Lung (tissue), 12 donors: ENCODE results near the gene TBCK. TPM values are rescaled to one million over a fixed set of nuclear protein-coding genes. Genes with fewer than 3 reads are reported as not detected.
A peak's percentile ranks its signal among the peaks of the same experiment; 100 is the strongest.

Experiments
- ATAC-seq: fragments of 200-7000 bp; cut with Tn5 transposase; one replicate; pipeline ENCODE4 v1.9.1; 2020; ENCODE audit warnings: moderate number of reproducible peaks; ENCODE audit not compliant: insufficient read depth, low FRiP score
- DNase-seq, 3 donors: peaks; one replicate each; pipeline ENCODE4 v3.0.0-alpha.2; 2013 to 2017
- H3K27ac ChIP-seq, 2 donors: one replicate each; pipeline ENCODE4 v1.5.1; 2013; ENCODE audit warnings: mild to moderate bottlenecking in 2 of 2, moderate library complexity in 2 of 2, control low read depth in 1 of 2, inconsistent platforms in 1 of 2, low read depth in 1 of 2, low read length in 1 of 2
- H3K27me3 ChIP-seq, 3 donors: one replicate each; pipeline ENCODE4 v1.5.1; 2013; ENCODE audit warnings: low read length in 2 of 3; ENCODE audit not compliant: control insufficient read depth in 3 of 3, insufficient read depth in 3 of 3
- H3K36me3 ChIP-seq, 4 donors: one replicate each; pipeline ENCODE4 v1.5.1; 2013; ENCODE audit warnings: low read length in 4 of 4, mild to moderate bottlenecking in 1 of 4, moderate library complexity in 1 of 4; ENCODE audit not compliant: control insufficient read depth in 4 of 4, insufficient read depth in 4 of 4
- H3K4me1 ChIP-seq, 5 donors: one replicate each; pipeline ENCODE4 v1.5.1; 2013; ENCODE audit warnings: low read length in 5 of 5, mild to moderate bottlenecking in 2 of 5, moderate library complexity in 1 of 5; ENCODE audit not compliant: control insufficient read depth in 5 of 5, insufficient read depth in 5 of 5
- H3K4me3 ChIP-seq: one replicate; pipeline ENCODE4 v1.5.1; 2013; ENCODE audit warnings: mild to moderate bottlenecking, control low read depth, moderate library complexity
- H3K9ac ChIP-seq, 2 donors: one replicate each; pipeline ENCODE4 v1.5.1; 2013; ENCODE audit warnings: low read length in 2 of 2, control low read depth in 1 of 2; ENCODE audit not compliant: insufficient read depth in 1 of 2
- H3K9me3 ChIP-seq, 4 donors: one replicate each; pipeline ENCODE4 v1.5.1; 2013; ENCODE audit warnings: low read length in 3 of 4, mild to moderate bottlenecking in 1 of 4, moderate library complexity in 1 of 4; ENCODE audit not compliant: control insufficient read depth in 4 of 4, insufficient read depth in 3 of 4
- WGBS, 2 donors: extraction: QIAGEN DNeasy Blood & Tissue Kit; methylation state at CpG; one replicate each; pipeline ENCODE4 v1.1.7; 2013; 5-methylcytosine and 5-hydroxymethylcytosine counted together
- polyA plus RNA-seq, 2 donors: library from polyadenylated mRNA; stranded (reverse); fragments of 200-250 nt; gene quantifications; one replicate each; pipeline ENCODE4 v1.2.1, GENCODE V29; 2013
- total RNA-seq, 2 donors: library from RNA; depleted of rRNA in 1 of 2; stranded (reverse); fragments of >200 nt in 1 of 2; gene quantifications; one replicate each; pipeline ENCODE4 v1.2.1, GENCODE V29; 2014 to 2021
- TF ChIP-seq, protein P1 (sequence below): IDR thresholded peaks from 2 replicates; pipeline ENCODE4 v1.5.1; 2012; ENCODE audit warnings: mild to moderate bottlenecking; ENCODE audit errors: control extremely low read depth, extremely low read depth
- donor health status: control.
- donor health status: control.
- donor health status: Bipolar disorder and iron deficiency.
- donor health status: healthy.
- donor health status: DM: yes; HTN: yes; CAD: no.

The TBCK gene
- total and polyA plus RNA-seq, 4 donors: 6.7 to 71.2 (median 18.6) TPM

DNA sequence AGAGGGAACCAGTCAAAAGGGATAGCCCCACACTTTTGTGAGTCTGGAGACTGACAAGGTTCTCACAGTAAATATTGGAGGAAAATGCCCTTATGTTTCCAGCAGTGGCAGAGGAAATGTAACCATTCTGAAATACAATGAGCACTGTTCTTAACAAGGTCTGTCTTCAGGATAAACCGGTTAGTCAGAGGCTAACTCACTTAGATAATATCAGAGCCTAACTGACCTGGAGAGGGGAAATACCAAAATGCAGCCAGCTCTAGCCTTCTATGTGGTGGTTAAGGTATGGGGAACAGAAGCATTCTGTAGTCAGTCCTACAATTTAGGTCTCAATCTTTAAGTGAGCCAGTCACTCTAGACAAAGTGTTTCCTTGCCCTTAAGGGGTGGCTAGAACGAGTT lies 70.8 kb downstream of the TBCK start:
- Histone ChIP-seq H3K4me3 (no peak overlapping the region), H3K9ac (no peak overlapping the region), H3K27me3 (no peaks in the 10 kb centered on the region), H3K9me3 (no peaks in the 10 kb centered on the region), H3K27ac (no peak overlapping the region), H3K36me3 (peaks cover 4 to 18% (median 6%) of the 10 kb centered on the region in 4 donors), H3K4me1 (no peaks in the 10 kb centered on the region)
- WGBS, 2 donors: 73 to 88% methylated on average over 2 of the region's 2 CpGs
- DNase-seq (no peak), ATAC-seq (no peak)
- TF ChIP-seq, protein P1, sequence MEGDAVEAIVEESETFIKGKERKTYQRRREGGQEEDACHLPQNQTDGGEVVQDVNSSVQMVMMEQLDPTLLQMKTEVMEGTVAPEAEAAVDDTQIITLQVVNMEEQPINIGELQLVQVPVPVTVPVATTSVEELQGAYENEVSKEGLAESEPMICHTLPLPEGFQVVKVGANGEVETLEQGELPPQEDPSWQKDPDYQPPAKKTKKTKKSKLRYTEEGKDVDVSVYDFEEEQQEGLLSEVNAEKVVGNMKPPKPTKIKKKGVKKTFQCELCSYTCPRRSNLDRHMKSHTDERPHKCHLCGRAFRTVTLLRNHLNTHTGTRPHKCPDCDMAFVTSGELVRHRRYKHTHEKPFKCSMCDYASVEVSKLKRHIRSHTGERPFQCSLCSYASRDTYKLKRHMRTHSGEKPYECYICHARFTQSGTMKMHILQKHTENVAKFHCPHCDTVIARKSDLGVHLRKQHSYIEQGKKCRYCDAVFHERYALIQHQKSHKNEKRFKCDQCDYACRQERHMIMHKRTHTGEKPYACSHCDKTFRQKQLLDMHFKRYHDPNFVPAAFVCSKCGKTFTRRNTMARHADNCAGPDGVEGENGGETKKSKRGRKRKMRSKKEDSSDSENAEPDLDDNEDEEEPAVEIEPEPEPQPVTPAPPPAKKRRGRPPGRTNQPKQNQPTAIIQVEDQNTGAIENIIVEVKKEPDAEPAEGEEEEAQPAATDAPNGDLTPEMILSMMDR: no peak

DNA sequence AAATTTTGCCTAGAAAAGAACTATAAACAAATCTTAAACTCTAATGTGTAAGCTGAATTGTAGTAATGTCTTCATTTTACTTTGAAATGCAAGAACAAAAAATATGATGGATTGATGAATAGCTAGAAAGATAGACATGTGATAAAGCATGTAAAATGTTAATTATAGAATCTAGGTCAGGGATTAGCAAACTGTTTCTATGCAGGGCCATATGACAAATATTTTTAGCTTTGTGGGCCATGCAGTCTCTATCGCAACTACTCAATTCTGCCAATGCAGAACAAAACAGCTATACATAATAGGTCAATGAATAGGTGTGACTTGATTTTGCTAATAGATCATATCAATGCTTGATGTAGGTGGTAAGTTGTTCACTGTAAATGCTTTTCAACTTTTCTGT lies 75.3 kb downstream of the TBCK start:
- Histone ChIP-seq H3K27me3 (no peaks in the 10 kb centered on the region), H3K27ac (no peak overlapping the region), H3K9ac (no peak overlapping the region), H3K4me3 (no peak overlapping the region), H3K4me1 (no peaks in the 10 kb centered on the region), H3K9me3 (no peaks in the 10 kb centered on the region), H3K36me3 (peaks cover 2 to 8% (median 4%) of the 10 kb centered on the region in 4 donors)
- DNase-seq (no peak), ATAC-seq (no peak)
- WGBS, 2 donors: 88 to 95% methylated on average over 1 of the region's 1 CpG
- TF ChIP-seq, protein P1: no peak

DNA sequence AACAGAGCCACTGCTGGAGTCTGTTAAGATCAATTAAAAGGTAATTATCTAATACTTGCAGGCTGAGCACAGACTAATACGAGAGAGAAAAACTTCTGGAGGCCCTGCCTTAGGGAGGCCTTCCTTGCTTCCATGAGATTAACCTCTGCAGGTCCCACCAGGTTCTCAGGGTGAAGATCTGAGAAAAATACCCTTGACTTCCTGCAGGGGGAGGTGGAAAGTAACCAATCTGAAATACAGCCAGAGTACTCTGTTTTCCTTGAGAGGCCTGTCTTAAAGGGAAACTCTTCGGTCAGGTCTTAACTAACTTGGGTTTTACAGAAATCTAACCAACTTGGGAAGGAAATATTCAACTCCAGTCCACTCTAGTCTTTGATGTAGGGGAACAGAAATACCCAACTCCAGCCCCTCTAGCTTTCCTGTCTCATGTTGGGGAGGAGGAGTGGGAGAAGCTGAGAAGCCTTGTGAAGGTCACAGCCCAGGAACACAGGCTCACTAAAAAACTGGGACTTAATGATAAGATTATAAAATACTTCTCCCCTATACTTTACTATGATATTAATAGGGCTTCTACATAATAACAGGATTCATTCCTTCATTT lies 77.1 kb downstream of the TBCK start:
- H3K4me3 ChIP-seq: no peak overlapping the region
- no peak overlapping the region for H3K9ac ChIP-seq
- H3K27ac ChIP-seq: no peak overlapping the region
- TF ChIP-seq, protein P1: peak; percentile 9
- no peaks in the 10 kb centered on the region for H3K4me1 ChIP-seq
- peaks cover 4 to 10% (median 6%) of the 10 kb centered on the region in 4 donors for H3K36me3 ChIP-seq
- no peaks in the 10 kb centered on the region for H3K9me3 ChIP-seq
- DNase-seq: peak in 2 of 3 donors; percentile 32 to 34
- H3K27me3 ChIP-seq: no peaks in the 10 kb centered on the region
- WGBS, 2 donors: 63 to 91% methylated on average over 2 of the region's 2 CpGs
- ATAC-seq: peak; percentile 62

DNA sequence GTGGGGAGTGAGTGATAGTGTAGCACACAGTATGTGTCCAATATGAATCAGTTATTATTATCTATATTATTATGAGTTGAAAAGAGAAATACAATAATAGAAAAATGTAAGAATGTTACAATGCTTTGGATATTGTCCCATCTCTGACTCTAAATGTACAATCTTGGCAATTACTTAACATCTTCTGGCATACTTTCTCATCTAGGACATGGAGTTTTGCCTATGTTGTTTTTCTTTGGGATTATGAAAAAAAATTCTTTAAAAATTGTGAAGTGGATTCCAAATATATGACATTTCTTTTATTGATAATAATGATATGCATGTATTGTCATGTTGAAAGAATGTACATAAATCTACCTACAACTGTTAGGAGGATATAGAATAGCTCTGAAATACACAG lies 84.1 kb downstream of the TBCK start:
- Histone ChIP-seq H3K4me1 (no peaks in the 10 kb centered on the region), H3K9me3 (no peaks in the 10 kb centered on the region), H3K27ac (no peak overlapping the region), H3K27me3 (no peaks in the 10 kb centered on the region), H3K9ac (no peak overlapping the region), H3K4me3 (no peak overlapping the region), H3K36me3 (peaks cover 2 to 23% (median 6%) of the 10 kb centered on the region in 4 donors)
- ATAC-seq (no peak), DNase-seq (no peak)
- TF ChIP-seq, protein P1: no peak
